ENCODE data around the gene GPR137C.
"Not testable (repeated sequence)": the region's sequence is repeated elsewhere in the genome, so short reads cannot be mapped to it uniquely, and the experiment has no call there.

The GPR137C gene

GRCh38 chr14:52563120-52563519 is 10.5 kb downstream of the GPR137C start:
- Histone ChIP-seq H3K79me1 (ENCODE audit: low read depth, low read length) (no peaks in the 10 kb centered on the region), H3K14ac (ENCODE audit: low read length) (no peak overlapping the region), H2AFZ (ENCODE audit: low read length) (no peak overlapping the region), H2BK120ac (ENCODE audit: low read depth, low read length) (no peak overlapping the region), H3K4me1 (ENCODE audit: control insufficient read depth in 2 of 2, insufficient read depth in 1 of 2, low read depth in 1 of 2, low read length in 2 of 2) (no peaks in the 10 kb centered on the region), H3K27me3 (ENCODE audit: control insufficient read depth in 3 of 3, insufficient read depth in 3 of 3, low read depth in 1 of 3, low read length in 3 of 3) (no peaks in the 10 kb centered on the region), H3K4me2 (ENCODE audit: insufficient read depth, low read length, poor library complexity, severe bottlenecking) (no peak overlapping the region), H2BK5ac (ENCODE audit: low read length) (no peak overlapping the region), H2BK12ac (ENCODE audit: low read length) (no peak overlapping the region), H3K4me3 (ENCODE audit: low read length in 2 of 2) (no peak overlapping the region), H3K36me3 (replicated peaks in 1 of 2; ENCODE audit: control insufficient read depth in 2 of 2, insufficient read depth in 2 of 2, low read length in 2 of 2) (no peaks in the 10 kb centered on the region), H3K18ac (ENCODE audit: low read length) (no peak overlapping the region), H3K9ac (ENCODE audit: low read depth, low read length, poor library complexity) (no peak overlapping the region), H4K8ac (ENCODE audit: low read depth, low read length) (no peak overlapping the region), H3K9me3 (replicated peaks in 1 of 2; ENCODE audit: control insufficient read depth in 2 of 2, insufficient read depth in 1 of 2, low read depth in 1 of 2, low read length in 2 of 2) (no peaks in the 10 kb centered on the region), H2AK5ac (ENCODE audit: low read depth, low read length) (no peak overlapping the region), H3K23ac (ENCODE audit: low read depth, low read length, poor library complexity) (no peak overlapping the region), H3K4ac (ENCODE audit: low read length) (no peak overlapping the region), H3K27ac (replicated peaks; ENCODE audit: low read length) (no peak overlapping the region), H4K91ac (ENCODE audit: low read depth, low read length, poor library complexity) (no peak overlapping the region), H2BK15ac (ENCODE audit: low read length) (no peak overlapping the region)
- WGBS, 2 donors (ENCODE audit: extremely low coverage in 2 of 2, insufficient read length in 2 of 2, insufficient replicate concordance in 1 of 2): no CpG with 5 or more reads among the region's 2 CpGs
- DNase-seq (ENCODE audit: low spot score): no peak

GRCh38 chr14:52568454-52568853 is 15.8 kb downstream of the GPR137C start:
- not testable (repeated sequence) for H4K91ac ChIP-seq (ENCODE audit: low read depth, low read length, poor library complexity); H3K4me3 ChIP-seq (ENCODE audit: low read length in 2 of 2); H2BK120ac ChIP-seq (ENCODE audit: low read depth, low read length); H3K9me3 ChIP-seq (replicated peaks in 1 of 2; ENCODE audit: control insufficient read depth in 2 of 2, insufficient read depth in 1 of 2, low read depth in 1 of 2, low read length in 2 of 2); H3K18ac ChIP-seq (ENCODE audit: low read length); DNase-seq (ENCODE audit: low spot score); H3K14ac ChIP-seq (ENCODE audit: low read length); H2BK12ac ChIP-seq (ENCODE audit: low read length); H3K36me3 ChIP-seq (replicated peaks in 1 of 2; ENCODE audit: control insufficient read depth in 2 of 2, insufficient read depth in 2 of 2, low read length in 2 of 2); H3K4me1 ChIP-seq (ENCODE audit: control insufficient read depth in 2 of 2, insufficient read depth in 1 of 2, low read depth in 1 of 2, low read length in 2 of 2); H2AFZ ChIP-seq (ENCODE audit: low read length); H3K9ac ChIP-seq (ENCODE audit: low read depth, low read length, poor library complexity); H3K27ac ChIP-seq (replicated peaks; ENCODE audit: low read length); H4K8ac ChIP-seq (ENCODE audit: low read depth, low read length); H2BK5ac ChIP-seq (ENCODE audit: low read length); H3K79me1 ChIP-seq (ENCODE audit: low read depth, low read length); H2AK5ac ChIP-seq (ENCODE audit: low read depth, low read length); H2BK15ac ChIP-seq (ENCODE audit: low read length); H3K23ac ChIP-seq (ENCODE audit: low read depth, low read length, poor library complexity); H3K4ac ChIP-seq (ENCODE audit: low read length); H3K27me3 ChIP-seq (ENCODE audit: control insufficient read depth in 3 of 3, insufficient read depth in 3 of 3, low read depth in 1 of 3, low read length in 3 of 3); H3K4me2 ChIP-seq (ENCODE audit: insufficient read depth, low read length, poor library complexity, severe bottlenecking)
- no CpG with 5 or more reads among the region's 7 CpGs for whole genome bisulfite sequencing, 2 donors (ENCODE audit: extremely low coverage in 2 of 2, insufficient read length in 2 of 2, insufficient replicate concordance in 1 of 2)

GRCh38 chr14:52575858-52576257 is 23.2 kb downstream of the GPR137C start:
- Histone ChIP-seq H3K27ac (replicated peaks; ENCODE audit: low read length) (no peak overlapping the region), H3K9me3 (replicated peaks in 1 of 2; ENCODE audit: control insufficient read depth in 2 of 2, insufficient read depth in 1 of 2, low read depth in 1 of 2, low read length in 2 of 2) (peaks cover 0 to 3% of the 10 kb centered on the region in 2 donors), H3K79me1 (ENCODE audit: low read depth, low read length) (no peaks in the 10 kb centered on the region), H3K9ac (ENCODE audit: low read depth, low read length, poor library complexity) (no peak overlapping the region), H3K14ac (ENCODE audit: low read length) (no peak overlapping the region), H3K4me2 (ENCODE audit: insufficient read depth, low read length, poor library complexity, severe bottlenecking) (no peak overlapping the region), H4K91ac (ENCODE audit: low read depth, low read length, poor library complexity) (no peak overlapping the region), H3K23ac (ENCODE audit: low read depth, low read length, poor library complexity) (no peak overlapping the region), H3K27me3 (ENCODE audit: control insufficient read depth in 3 of 3, insufficient read depth in 3 of 3, low read depth in 1 of 3, low read length in 3 of 3) (no peaks in the 10 kb centered on the region), H4K8ac (ENCODE audit: low read depth, low read length) (no peak overlapping the region), H2BK5ac (ENCODE audit: low read length) (no peak overlapping the region), H3K4me1 (ENCODE audit: control insufficient read depth in 2 of 2, insufficient read depth in 1 of 2, low read depth in 1 of 2, low read length in 2 of 2) (no peaks in the 10 kb centered on the region), H3K36me3 (replicated peaks in 1 of 2; ENCODE audit: control insufficient read depth in 2 of 2, insufficient read depth in 2 of 2, low read length in 2 of 2) (no peaks in the 10 kb centered on the region), H3K4me3 (ENCODE audit: low read length in 2 of 2) (no peak overlapping the region), H2BK120ac (ENCODE audit: low read depth, low read length) (no peak overlapping the region), H2AK5ac (ENCODE audit: low read depth, low read length) (no peak overlapping the region), H2AFZ (ENCODE audit: low read length) (no peak overlapping the region), H2BK15ac (ENCODE audit: low read length) (no peak overlapping the region), H2BK12ac (ENCODE audit: low read length) (no peak overlapping the region), H3K18ac (ENCODE audit: low read length) (no peak overlapping the region), H3K4ac (ENCODE audit: low read length) (no peak overlapping the region)
- WGBS, 2 donors (ENCODE audit: extremely low coverage in 2 of 2, insufficient read length in 2 of 2, insufficient replicate concordance in 1 of 2): no CpG with 5 or more reads among the region's 2 CpGs
- no peak for DNase-seq (ENCODE audit: low spot score)

- Histone ChIP-seq H2BK15ac (ENCODE audit: low read length) (no peak overlapping the region), H3K18ac (ENCODE audit: low read length) (no peak overlapping the region), H3K4ac (ENCODE audit: low read length) (no peak overlapping the region)
Measured at GRCh38 chr14:52583544-52583943, 30.9 kb downstream of the GPR137C start.

More at GRCh38 chr14:52583544-52583943, 30.9 kb downstream of the GPR137C start:
- H3K79me1 ChIP-seq (ENCODE audit: low read depth, low read length): no peaks in the 10 kb centered on the region
- no peak overlapping the region for H2AFZ ChIP-seq (ENCODE audit: low read length)
- no peak overlapping the region for H3K14ac ChIP-seq (ENCODE audit: low read length)
- no peak overlapping the region for H3K9ac ChIP-seq (ENCODE audit: low read depth, low read length, poor library complexity)
- H3K27me3 ChIP-seq (ENCODE audit: control insufficient read depth in 3 of 3, insufficient read depth in 3 of 3, low read depth in 1 of 3, low read length in 3 of 3): no peaks in the 10 kb centered on the region
- H3K4me1 ChIP-seq (ENCODE audit: control insufficient read depth in 2 of 2, insufficient read depth in 1 of 2, low read depth in 1 of 2, low read length in 2 of 2): no peaks in the 10 kb centered on the region
- H2BK120ac ChIP-seq (ENCODE audit: low read depth, low read length): no peak overlapping the region
- no peak overlapping the region for H2BK12ac ChIP-seq (ENCODE audit: low read length)
- H2BK5ac ChIP-seq (ENCODE audit: low read length): no peak overlapping the region
- no peak overlapping the region for H3K4me3 ChIP-seq (ENCODE audit: low read length in 2 of 2)
- no peaks in the 10 kb centered on the region for H3K36me3 ChIP-seq (replicated peaks in 1 of 2; ENCODE audit: control insufficient read depth in 2 of 2, insufficient read depth in 2 of 2, low read length in 2 of 2)
- no peaks in the 10 kb centered on the region for H3K9me3 ChIP-seq (replicated peaks in 1 of 2; ENCODE audit: control insufficient read depth in 2 of 2, insufficient read depth in 1 of 2, low read depth in 1 of 2, low read length in 2 of 2)
- DNase-seq (ENCODE audit: low spot score): no peak
- H3K4me2 ChIP-seq (ENCODE audit: insufficient read depth, low read length, poor library complexity, severe bottlenecking): no peak overlapping the region
- H2AK5ac ChIP-seq (ENCODE audit: low read depth, low read length): no peak overlapping the region
- H4K91ac ChIP-seq (ENCODE audit: low read depth, low read length, poor library complexity): no peak overlapping the region
- H4K8ac ChIP-seq (ENCODE audit: low read depth, low read length): no peak overlapping the region
- no peak overlapping the region for H3K27ac ChIP-seq (replicated peaks; ENCODE audit: low read length)
- H3K23ac ChIP-seq (ENCODE audit: low read depth, low read length, poor library complexity): no peak overlapping the region
